Body of pancreas (tissue), 4 donors: ENCODE results near the gene CLEC10A. TPM values are rescaled to one million over a fixed set of nuclear protein-coding genes. Genes with fewer than 3 reads are reported as not detected.
"Not testable (repeated sequence)": the region's sequence is repeated elsewhere in the genome, so short reads cannot be mapped to it uniquely, and the experiment has no call there.

Source experiments
- ATAC-seq: fragments of 150-250 bp; one replicate; pipeline ENCODE4 v1.9.1; 2016
- DNase-seq, 4 donors: peaks; one replicate each; pipeline ENCODE4 v3.0.0-alpha.2; 2019
- H3K27ac ChIP-seq, 4 donors: fragments of 200-600 bp; sonication (generic); 1 replicate in 3 of 4; 2 replicates in 1 of 4; pipeline versions ENCODE4 v1.5.1 to v1.6.1; 2016 to 2019; ENCODE audit warnings: mild to moderate bottlenecking in 1 of 4, mixed read lengths in 1 of 4, moderate library complexity in 1 of 4
- H3K27me3 ChIP-seq, 2 donors: fragments of 200-600 bp; sonication (generic); one replicate each; pipeline ENCODE4 v1.6.0; 2016; ENCODE audit warnings: mild to moderate bottlenecking in 1 of 2
- H3K36me3 ChIP-seq, 2 donors: fragments of 200-600 bp; sonication (generic); replicated peaks in 1 of 2; 2 replicates each; pipeline ENCODE4 v1.5.1; 2016; ENCODE audit warnings: low read depth in 2 of 2; ENCODE audit not compliant: insufficient read depth in 1 of 2
- H3K4me1 ChIP-seq: fragments of 200-600 bp; sonication (generic); one replicate; pipeline ENCODE4 v1.6.0; 2016
- H3K4me3 ChIP-seq, 2 donors: fragments of 200-600 bp; sonication (generic); 1 replicate in 1 of 2; 2 replicates in 1 of 2; pipeline ENCODE4 v1.5.1; 2016 to 2019
- H3K9me3 ChIP-seq, 3 donors: fragments of 200-600 bp; sonication (generic); 1 replicate in 2 of 3; 2 replicates in 1 of 3; pipeline ENCODE4 v1.5.1; 2016
- POLR2A ChIP-seq, 3 donors: fragments of 450-650 bp; IDR thresholded peaks; one replicate each; pipeline ENCODE4 v1.6.1; 2016; ENCODE audit warnings: antibody characterized with exemption in 3 of 3, mild to moderate bottlenecking in 2 of 3
- WGBS, 2 donors: methylation state at CpG; one replicate each; pipeline ENCODE4 v1.1.5; 2017; 5-methylcytosine and 5-hydroxymethylcytosine counted together
- intact Hi-C: fragments of 100-400 bp; cut with DNase I; formaldehyde crosslinking; loops from one replicate; pipeline ENCODE4 v1.15.1; 2023
- total RNA-seq, 2 donors: library from RNA; depleted of rRNA; stranded (reverse); fragments of >200 nt; gene quantifications; one replicate each; pipeline ENCODE4 v1.1.0, GENCODE V29; 2016
- TF ChIP-seq, protein P1 (sequence below), 7 experiments: fragments of 450-650 bp in 4 of 7; fragments of 200-600 bp in 3 of 7; sonication (generic) in 3 of 7; IDR thresholded peaks; one replicate each; pipeline ENCODE4 v1.5.1; 2016 to 2019; ENCODE audit warnings: antibody characterized with exemption in 7 of 7

CLEC10A gene
- total RNA-seq, 2 donors from 2014 or later, result 0.33 to 1.0 TPM

DNA sequence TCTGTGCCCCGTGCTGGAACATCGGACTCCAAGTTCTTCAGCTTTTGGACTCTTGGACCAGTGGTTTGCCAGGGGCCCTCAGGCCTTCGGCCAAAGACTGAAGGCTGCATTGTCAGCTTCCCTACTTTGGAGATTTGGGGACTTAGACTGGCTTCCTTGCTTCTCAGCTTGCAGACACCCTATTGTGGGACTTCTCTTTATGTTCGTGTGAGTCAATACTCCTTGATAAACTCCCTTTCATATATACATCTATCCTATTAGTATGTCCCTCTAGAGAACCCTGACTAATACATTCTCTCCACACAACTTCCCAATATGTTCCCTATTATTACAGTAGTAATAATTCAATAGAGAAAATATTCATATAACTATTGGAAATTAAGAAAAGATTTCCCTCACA is 43.8 kb upstream of the CLEC10A start:
- H3K9me3 ChIP-seq, result no peaks in the 10 kb centered on the region
- H3K36me3 ChIP-seq, result no peaks in the 10 kb centered on the region
- no peaks in the 10 kb centered on the region for H3K4me1 ChIP-seq
- TF ChIP-seq POLR2A (IDR thresholded peaks at IDR 0.05), result no peak
- TF ChIP-seq, protein P1, sequence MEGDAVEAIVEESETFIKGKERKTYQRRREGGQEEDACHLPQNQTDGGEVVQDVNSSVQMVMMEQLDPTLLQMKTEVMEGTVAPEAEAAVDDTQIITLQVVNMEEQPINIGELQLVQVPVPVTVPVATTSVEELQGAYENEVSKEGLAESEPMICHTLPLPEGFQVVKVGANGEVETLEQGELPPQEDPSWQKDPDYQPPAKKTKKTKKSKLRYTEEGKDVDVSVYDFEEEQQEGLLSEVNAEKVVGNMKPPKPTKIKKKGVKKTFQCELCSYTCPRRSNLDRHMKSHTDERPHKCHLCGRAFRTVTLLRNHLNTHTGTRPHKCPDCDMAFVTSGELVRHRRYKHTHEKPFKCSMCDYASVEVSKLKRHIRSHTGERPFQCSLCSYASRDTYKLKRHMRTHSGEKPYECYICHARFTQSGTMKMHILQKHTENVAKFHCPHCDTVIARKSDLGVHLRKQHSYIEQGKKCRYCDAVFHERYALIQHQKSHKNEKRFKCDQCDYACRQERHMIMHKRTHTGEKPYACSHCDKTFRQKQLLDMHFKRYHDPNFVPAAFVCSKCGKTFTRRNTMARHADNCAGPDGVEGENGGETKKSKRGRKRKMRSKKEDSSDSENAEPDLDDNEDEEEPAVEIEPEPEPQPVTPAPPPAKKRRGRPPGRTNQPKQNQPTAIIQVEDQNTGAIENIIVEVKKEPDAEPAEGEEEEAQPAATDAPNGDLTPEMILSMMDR (IDR thresholded peaks at IDR 0.05), result no peak
- intact Hi-C loops, result no loop called here
- WGBS, 2 donors, result 75 to 84% methylated on average over 3 to 4 of the region's 4 CpGs
- DNase-seq (no peak), ATAC-seq (no peak)
- no peak overlapping the region for H3K4me3 ChIP-seq
- H3K27ac ChIP-seq, result no peak overlapping the region
- H3K27me3 ChIP-seq, result peaks cover 0 to 4% of the 10 kb centered on the region in 2 donors

DNA sequence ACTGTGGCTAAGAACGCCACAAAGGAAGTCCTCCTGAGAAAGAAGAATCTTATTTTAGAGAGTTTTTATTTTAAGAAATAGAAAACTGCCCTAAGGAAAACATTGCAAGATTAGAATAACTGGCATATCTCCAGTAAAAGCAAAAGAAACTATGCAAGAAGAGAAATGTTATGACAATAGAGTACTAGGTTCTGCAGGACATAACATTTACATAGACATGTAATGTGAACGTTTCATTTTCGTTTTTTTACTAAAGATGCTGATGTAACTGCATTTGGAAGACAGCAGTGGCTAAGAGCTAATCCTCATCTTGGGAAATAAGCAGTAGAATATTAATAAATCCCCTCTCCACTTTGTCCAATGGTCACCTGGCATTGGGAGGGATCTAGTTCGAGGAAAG is 42.3 kb upstream of the CLEC10A start:
- 27% methylated on average over 4 of the region's 4 CpGs for WGBS, 2 donors
- Histone ChIP-seq H3K4me1 (no peaks in the 10 kb centered on the region), H3K9me3 (no peaks in the 10 kb centered on the region), H3K4me3 (no peak overlapping the region), H3K27me3 (peaks cover 0 to 4% of the 10 kb centered on the region in 2 donors), H3K36me3 (no peaks in the 10 kb centered on the region), H3K27ac (no peak overlapping the region)
- ATAC-seq (no peak), DNase-seq (no peak)
- TF ChIP-seq, protein P1 (IDR thresholded peaks at IDR 0.05), result no peak
- no peak for TF ChIP-seq POLR2A (IDR thresholded peaks at IDR 0.05)
- intact Hi-C loops, result no loop called here

DNA sequence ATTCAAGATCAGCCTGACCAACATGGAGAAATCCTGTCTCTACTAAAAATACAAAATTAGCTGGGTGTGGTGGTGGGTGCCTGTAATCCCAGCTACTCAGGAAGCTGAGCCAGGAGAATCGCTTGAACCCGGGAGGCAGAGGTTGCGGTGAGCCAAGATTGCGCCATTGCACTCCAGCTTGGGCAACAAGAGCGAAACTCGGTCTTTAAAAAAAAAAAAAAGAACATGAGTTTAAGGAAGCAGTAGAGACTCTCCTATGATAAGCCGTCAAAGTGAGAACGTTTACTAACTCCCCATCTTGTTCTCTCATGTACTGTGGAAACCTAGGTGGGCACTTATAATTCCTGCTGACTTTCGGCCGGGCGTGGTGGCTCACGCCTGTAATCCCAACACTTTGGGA is 40.6 kb upstream of the CLEC10A start:
- H3K36me3 ChIP-seq, intact Hi-C loops, H3K27me3 ChIP-seq, H3K4me1 ChIP-seq, ATAC-seq, H3K9me3 ChIP-seq, H3K4me3 ChIP-seq: not testable (repeated sequence)
- 68 to 78% methylated on average over 12 of the region's 12 CpGs for WGBS, 2 donors
- peak overlapping the region in 1 of 4 donors; percentile 65 for H3K27ac ChIP-seq
- peak in 1 of 4 donors; percentile 35 for DNase-seq

DNA sequence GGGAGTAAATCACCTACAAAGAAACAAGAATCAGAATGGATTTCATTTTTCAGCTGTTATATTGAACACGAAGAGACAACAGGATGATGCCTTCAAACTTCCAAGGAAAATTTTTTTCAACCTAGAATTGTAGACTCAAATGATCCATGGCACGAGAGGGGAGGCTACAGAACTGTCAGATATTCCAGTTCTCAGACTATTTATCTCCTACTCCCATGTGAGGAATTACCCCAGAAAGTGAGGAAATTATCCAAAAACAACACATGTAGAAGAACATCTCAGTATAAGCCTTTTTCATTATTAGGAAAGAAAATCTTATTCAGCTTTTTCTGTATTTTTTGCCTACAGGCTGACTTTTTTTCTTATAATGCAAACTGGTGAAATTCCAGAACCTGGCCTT is 40.1 kb upstream of the CLEC10A start:
- no peak for ATAC-seq

DNA sequence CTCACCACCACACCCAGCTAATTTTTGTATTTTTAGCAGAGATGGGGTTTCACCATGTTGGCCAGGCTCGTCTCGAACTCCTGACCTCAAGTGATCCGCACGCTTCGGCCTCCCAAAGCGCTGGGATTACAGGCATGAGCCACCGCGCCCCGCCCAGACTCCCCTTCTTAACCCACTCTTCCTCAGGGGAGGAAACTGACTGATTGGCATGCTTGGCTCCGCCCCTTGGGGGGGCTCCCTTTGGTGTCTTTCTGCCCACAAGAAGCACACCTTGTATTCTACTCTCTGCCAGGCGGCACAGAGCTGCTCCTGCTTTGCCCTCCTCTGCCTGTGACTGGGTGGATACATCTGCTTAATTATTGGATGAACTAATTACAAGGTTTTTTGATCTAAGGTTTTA is 39.3 kb upstream of the CLEC10A start:
- Histone ChIP-seq H3K4me3 (no peak overlapping the region), H3K9me3 (no peaks in the 10 kb centered on the region), H3K4me1 (no peaks in the 10 kb centered on the region), H3K27me3 (peaks cover 0 to 4% of the 10 kb centered on the region in 2 donors), H3K27ac (no peak overlapping the region), H3K36me3 (no peaks in the 10 kb centered on the region)
- intact Hi-C loops, result no loop called here
- whole genome bisulfite sequencing, 2 donors, result 71 to 73% methylated on average over 9 to 11 of the region's 11 CpGs
- no peak for TF ChIP-seq POLR2A (IDR thresholded peaks at IDR 0.05)
- TF ChIP-seq, protein P1 (IDR thresholded peaks at IDR 0.05), result no peak
- no peak for DNase-seq
- ATAC-seq, result no peak

More for the DNA sequence above, 40.1 kb upstream of the CLEC10A start:
- Histone ChIP-seq H3K4me1 (no peaks in the 10 kb centered on the region), H3K27me3 (peaks cover 0 to 4% of the 10 kb centered on the region in 2 donors), H3K27ac (peak overlapping the region in 1 of 4 donors; percentile 13), H3K9me3 (no peaks in the 10 kb centered on the region), H3K36me3 (no peaks in the 10 kb centered on the region), H3K4me3 (no peak overlapping the region)
- WGBS, 2 donors, result 38 to 44% methylated on average over 2 of the region's 2 CpGs
- DNase-seq, result no peak
- TF ChIP-seq, protein P1 (IDR thresholded peaks at IDR 0.05), result no peak
- intact Hi-C loops, result no loop called here
